GM20431 (cell line): ENCODE data around the gene GFER.
"Not testable (repeated sequence)": the region's sequence is repeated elsewhere in the genome, so short reads cannot be mapped to it uniquely, and the experiment has no call there.

Experiments used
- in situ Hi-C: fragments of 300-500 bp; cut with MseI, MboI; formaldehyde crosslinking; loops from one replicate; pipeline ENCODE4 v1.15.0; 2020; ENCODE audit warnings: low sequenced_read_pairs; ENCODE audit not compliant: unreplicated experiment

Gene GFER

GRCh38 chr16:2003827-2004641 is 20.0 kb downstream of the GFER start:
- in situ Hi-C loops, result no loop called here

- in situ Hi-C loops, result no loop called here
Measured at GRCh38 chr16:2004795-2005517, 21.0 kb downstream of the GFER start.

- in situ Hi-C loops, result no loop called here
Measured at GRCh38 chr16:2005646-2006045, 21.7 kb downstream of the GFER start.

GRCh38 chr16:2006317-2006716 is 22.3 kb downstream of the GFER start:
- in situ Hi-C loops, result no loop called here

GRCh38 chr16:2007081-2007836 is 23.3 kb downstream of the GFER start:
- in situ Hi-C loops, result no loop called here

GRCh38 chr16:2008009-2008526 is 24.1 kb downstream of the GFER start:
- in situ Hi-C loops, result no loop called here

- in situ Hi-C loops, result no loop called here
Measured at GRCh38 chr16:2008631-2009163, 24.7 kb downstream of the GFER start.

- in situ Hi-C loops, result no loop called here
Measured at GRCh38 chr16:2009164-2009711, 25.2 kb downstream of the GFER start.

GRCh38 chr16:2009791-2010510 is 26.0 kb downstream of the GFER start, which contains the start of gene ZNF598:
Gene ZNF598 (minus strand): TSS chr16:2009821.
- in situ Hi-C loops, result no loop called here

GRCh38 chr16:2011726-2012125 is 27.7 kb downstream of the GFER start:
- in situ Hi-C loops, result not testable (repeated sequence)

- in situ Hi-C loops, result no loop called here
Measured at GRCh38 chr16:2013527-2013926, 29.5 kb downstream of the GFER start.

GRCh38 chr16:2015117-2015946 is 31.3 kb downstream of the GFER start:
- in situ Hi-C loops, result no loop called here

- in situ Hi-C loops, result no loop called here
Measured at GRCh38 chr16:2015947-2016208, 31.9 kb downstream of the GFER start.

- in situ Hi-C loops, result no loop called here
Measured at GRCh38 chr16:2016407-2016922, 32.5 kb downstream of the GFER start.

- in situ Hi-C loops, result no loop called here
Measured at GRCh38 chr16:2019518-2019920, 35.5 kb downstream of the GFER start, which contains the start of gene NPW. Gene NPW (plus strand): TSS chr16:2019785.

- in situ Hi-C loops, result loop anchor here (10.0 kb wide), 1 partner anchor 125 kb away; the partner anchor contains the start of gene RAB26
Measured at GRCh38 chr16:2019921-2020831, 36.2 kb downstream of the GFER start.

- in situ Hi-C loops, result loop anchor here (10.0 kb wide), 1 partner anchor 122 kb away; the partner anchor contains the start of gene RAB26
Measured at GRCh38 chr16:2022723-2023091, 38.7 kb downstream of the GFER start.
